Immature natural killer cell (primary cell): ENCODE measurements around the gene CST5. TPM values are rescaled to one million over a fixed set of nuclear protein-coding genes. Genes with fewer than 3 reads are reported as not detected.
"Not testable (repeated sequence)": the region's sequence is repeated elsewhere in the genome, so short reads cannot be mapped to it uniquely, and the experiment has no call there.

Experiments used
- DNase-seq, 3 donors: peaks; one replicate each; pipeline ENCODE4 v3.0.0; 2022; ENCODE audit warnings: mixed read lengths in 1 of 3
- H3K27ac Mint-ChIP-seq, 6 donors: one replicate each; pipeline ENCODE4 v1.8.0; 2020; ENCODE audit warnings: mixed read lengths in 6 of 6, mild to moderate bottlenecking in 5 of 6, inconsistent platforms in 4 of 6, moderate library complexity in 3 of 6
- H3K27me3 Mint-ChIP-seq, 3 donors: one replicate each; pipeline ENCODE4 v1.8.0; 2020 to 2021; ENCODE audit warnings: low read depth in 3 of 3, mild to moderate bottlenecking in 3 of 3, mixed read lengths in 3 of 3, moderate library complexity in 3 of 3, inconsistent platforms in 1 of 3
- H3K36me3 Mint-ChIP-seq, 3 donors: one replicate each; pipeline ENCODE4 v1.8.0; 2020; ENCODE audit warnings: mixed read lengths in 3 of 3, inconsistent platforms in 2 of 3, mild to moderate bottlenecking in 2 of 3
- H3K4me1 Mint-ChIP-seq, 2 donors: one replicate each; pipeline ENCODE4 v1.8.0; 2020; ENCODE audit warnings: inconsistent platforms in 2 of 2, mild to moderate bottlenecking in 2 of 2, mixed read lengths in 2 of 2, moderate library complexity in 1 of 2
- H3K4me3 Mint-ChIP-seq, 5 donors: one replicate each; pipeline ENCODE4 v1.8.0; 2020; ENCODE audit warnings: mild to moderate bottlenecking in 5 of 5, mixed read lengths in 5 of 5, inconsistent platforms in 3 of 5, moderate library complexity in 3 of 5
- H3K9me3 Mint-ChIP-seq, 6 donors: one replicate each; pipeline ENCODE4 v1.8.0; 2020; ENCODE audit warnings: mild to moderate bottlenecking in 6 of 6, mixed read lengths in 6 of 6, inconsistent platforms in 4 of 6, moderate library complexity in 3 of 6
- polyA plus RNA-seq, 3 donors: library from polyadenylated mRNA; unstranded; fragments of 300-500 nt; fragmentation: Illumina TruSeq; gene quantifications; one replicate each; pipeline ENCODE4 v1.2.3, GENCODE V29; 2021

Gene CST5
- polyA plus RNA-seq, 3 donors from 2014 or later, result not detected

- H3K4me1 Mint-ChIP-seq, result no peaks in the 10 kb centered on the region
- no peak overlapping the region for H3K4me3 Mint-ChIP-seq
- no peak for DNase-seq
- no peaks in the 10 kb centered on the region for H3K9me3 Mint-ChIP-seq
- H3K36me3 Mint-ChIP-seq, result no peaks in the 10 kb centered on the region
- peaks cover 0 to 1% (median 0%) of the 10 kb centered on the region in 3 donors for H3K27me3 Mint-ChIP-seq
- H3K27ac Mint-ChIP-seq, result no peak overlapping the region
These were observed 21.5 kb downstream of the CST5 start for GRCh38 chr20:23857962-23858595.

DNA sequence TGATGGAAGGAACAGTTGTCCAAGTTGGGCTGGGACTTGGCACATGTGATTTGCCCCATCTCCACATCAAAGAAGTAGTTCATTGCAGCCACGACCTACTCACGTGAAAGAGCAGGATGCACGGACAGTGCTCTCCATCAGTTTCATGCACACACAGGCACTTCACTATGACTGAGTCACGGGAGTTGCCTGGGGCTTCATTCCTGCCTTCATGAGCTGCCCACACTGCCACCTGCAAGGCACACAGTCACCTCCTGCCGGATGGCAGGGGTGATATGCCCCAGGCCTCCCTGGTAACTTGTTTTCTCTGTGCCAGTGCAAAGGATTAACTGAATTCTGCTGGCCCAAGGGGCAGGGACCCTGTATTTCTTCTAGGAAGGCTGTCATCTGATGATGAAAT is 22.8 kb downstream of the CST5 start:
- no peaks in the 10 kb centered on the region for H3K9me3 Mint-ChIP-seq
- no peaks in the 10 kb centered on the region for H3K36me3 Mint-ChIP-seq
- H3K27ac Mint-ChIP-seq, result no peak overlapping the region
- peaks cover 0 to 1% (median 0%) of the 10 kb centered on the region in 3 donors for H3K27me3 Mint-ChIP-seq
- no peak for DNase-seq
- H3K4me1 Mint-ChIP-seq, result no peaks in the 10 kb centered on the region
- no peak overlapping the region for H3K4me3 Mint-ChIP-seq

DNA sequence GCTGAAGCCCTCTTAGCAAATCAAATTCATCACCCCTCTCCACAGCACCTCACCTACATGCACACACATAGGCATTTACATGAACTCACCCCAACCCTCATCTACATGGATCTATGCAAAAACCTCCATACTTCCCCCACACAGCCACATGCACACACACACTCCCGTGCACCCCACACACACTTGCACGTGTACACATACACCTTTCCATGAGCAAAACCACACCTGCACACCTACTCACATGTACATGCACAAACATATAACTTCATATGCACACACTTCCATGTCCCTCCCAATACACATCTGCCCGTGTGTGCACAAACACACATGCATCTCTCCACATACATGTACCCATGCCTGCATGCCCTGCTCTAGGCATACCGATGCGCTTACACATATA is 23.3 kb downstream of the CST5 start:
- H3K27ac Mint-ChIP-seq, result no peak overlapping the region
- no peaks in the 10 kb centered on the region for H3K4me1 Mint-ChIP-seq
- no peak overlapping the region for H3K4me3 Mint-ChIP-seq
- H3K9me3 Mint-ChIP-seq, result no peaks in the 10 kb centered on the region
- DNase-seq, result no peak
- peaks cover 0 to 2% (median 1%) of the 10 kb centered on the region in 3 donors for H3K27me3 Mint-ChIP-seq
- H3K36me3 Mint-ChIP-seq, result no peaks in the 10 kb centered on the region

- Mint-ChIP-seq H3K27ac (no peak overlapping the region), H3K4me1 (no peaks in the 10 kb centered on the region), H3K4me3 (no peak overlapping the region), H3K27me3 (peaks cover 5 to 12% (median 8%) of the 10 kb centered on the region in 3 donors), H3K9me3 (peaks cover 0 to 5% (median 0%) of the 10 kb centered on the region in 6 donors), H3K36me3 (no peaks in the 10 kb centered on the region)
- DNase-seq, result no peak
These were observed 37.9 kb downstream of the CST5 start for GRCh38 chr20:23841693-23842092.

- peaks cover 0 to 2% (median 0%) of the 10 kb centered on the region in 6 donors for H3K9me3 Mint-ChIP-seq
- no peak for DNase-seq
- peaks cover 0 to 5% of the 10 kb centered on the region in 2 donors for H3K4me1 Mint-ChIP-seq
- no peak overlapping the region for H3K4me3 Mint-ChIP-seq
- no peak overlapping the region for H3K27ac Mint-ChIP-seq
- H3K36me3 Mint-ChIP-seq, result no peaks in the 10 kb centered on the region
- H3K27me3 Mint-ChIP-seq, result peaks cover 8 to 23% (median 9%) of the 10 kb centered on the region in 3 donors
These were observed 43.8 kb downstream of the CST5 start for GRCh38 chr20:23835716-23836115.

GRCh38 chr20:23832775-23833513 is 46.6 kb downstream of the CST5 start:
- H3K27me3 Mint-ChIP-seq, result peaks cover 4 to 25% (median 11%) of the 10 kb centered on the region in 3 donors
- no peaks in the 10 kb centered on the region for H3K36me3 Mint-ChIP-seq
- peaks cover 0 to 4% (median 0%) of the 10 kb centered on the region in 6 donors for H3K9me3 Mint-ChIP-seq

GRCh38 chr20:23831961-23832360 is 47.6 kb downstream of the CST5 start:
- not testable (repeated sequence) for H3K27ac Mint-ChIP-seq, H3K4me3 Mint-ChIP-seq, DNase-seq, H3K9me3 Mint-ChIP-seq, H3K36me3 Mint-ChIP-seq, H3K4me1 Mint-ChIP-seq
- peaks cover 4 to 22% (median 11%) of the 10 kb centered on the region in 3 donors for H3K27me3 Mint-ChIP-seq

More at GRCh38 chr20:23832775-23833513, 46.6 kb downstream of the CST5 start:
- no peak for DNase-seq
- H3K4me3 Mint-ChIP-seq, result no peak overlapping the region
- H3K4me1 Mint-ChIP-seq, result peaks cover 0 to 5% of the 10 kb centered on the region in 2 donors
- H3K27ac Mint-ChIP-seq, result no peak overlapping the region

DNA sequence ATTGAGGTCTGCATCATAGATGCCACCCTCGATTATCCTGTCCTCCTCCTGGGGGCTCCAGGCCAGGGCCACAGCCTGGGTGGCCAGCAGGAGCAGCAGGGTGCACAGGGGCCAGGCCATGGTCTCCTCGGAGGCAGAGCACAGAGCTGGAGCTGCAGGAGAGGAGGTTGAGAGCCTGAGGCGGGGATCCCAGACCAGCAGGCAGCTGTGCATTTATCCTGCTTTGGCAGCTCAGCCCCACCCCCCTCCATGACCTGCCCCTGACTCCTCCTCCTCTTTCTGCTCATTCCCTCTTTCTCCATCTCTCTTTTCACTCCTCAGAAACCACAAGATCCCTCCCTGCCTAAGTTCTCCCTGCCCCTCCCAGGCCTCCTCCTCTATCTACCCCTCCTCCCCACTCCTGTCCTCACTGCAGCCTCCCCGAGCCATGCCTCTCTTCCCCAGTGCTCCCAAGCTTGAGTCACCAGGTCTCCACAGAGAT is 53.0 kb downstream of the CST5 start, which contains the start of gene CST2:
Gene CST2 (minus strand): TSS at position 189 of the 481 bp plus-strand sequence. CDS start 69 bp downstream, at position 120.
- no peak for DNase-seq
- H3K27me3 Mint-ChIP-seq, result peaks cover 2 to 8% (median 6%) of the 10 kb centered on the region in 3 donors
- no peak within 1 kb of the TSS for H3K4me3 Mint-ChIP-seq
- no peaks in the 10 kb centered on the region for H3K36me3 Mint-ChIP-seq
- no peak within 1 kb of the TSS for H3K27ac Mint-ChIP-seq
- H3K9me3 Mint-ChIP-seq, result peaks cover 0 to 2% (median 0%) of the 10 kb centered on the region in 6 donors
- H3K4me1 Mint-ChIP-seq, result no peaks in the 10 kb centered on the region

Other genes with a start within 250 kb of the CST5 start
- gene CST3, start 241.8 kb downstream of the CST5 start, polyA plus RNA-seq, result 100 to 1,000 TPM in 2 of 3 donors, 10 to 100 TPM in 1; 60.0 to 290 (median 289) TPM
- not detected for gene CST4, start 190.7 kb downstream of the CST5 start, polyA plus RNA-seq
- not detected for gene CST1, start 128.8 kb downstream of the CST5 start, polyA plus RNA-seq
- gene CST2, start 53.0 kb downstream of the CST5 start, polyA plus RNA-seq, result not detected
- gene GGTLC1, start 109.0 kb upstream of the CST5 start, polyA plus RNA-seq, result not detected